Left lobe of liver (tissue), 2 donors: ENCODE measurements around the gene PPARA. TPM values are rescaled to one million over a fixed set of nuclear protein-coding genes. Genes with fewer than 3 reads are reported as not detected.

Source experiments
- ATAC-seq: fragments of 200-7000 bp; cut with Tn5 transposase; one replicate; pipeline ENCODE4 v1.9.1; 2020; ENCODE audit warnings: mild to moderate bottlenecking, moderate library complexity
- DNase-seq: peaks from one replicate; pipeline ENCODE4 v3.0.0-alpha.2; 2020; ENCODE audit warnings: low spot score
- total RNA-seq: library from RNA; stranded (reverse); gene quantifications from one replicate; pipeline ENCODE4 v1.2.1, GENCODE V29; 2021
- donor health status: DM: no; HTN: no; CAD: no; lungs with moderate emphysema.
- donor health status: DM: no; HTN: yes; CAD: no.

PPARA gene
- total RNA-seq, 1 donor from 2014 or later: 122 TPM

- DNase-seq (no peak), ATAC-seq (peak; percentile 17)
Measured at GRCh38 chr22:46287873-46288751, 137.8 kb downstream of the PPARA start.

- ATAC-seq: no peak
- no peak for DNase-seq
Measured at GRCh38 chr22:46288846-46289243, 138.5 kb downstream of the PPARA start.

GRCh38 chr22:46289244-46289891 lies 139.0 kb downstream of the PPARA start:
- DNase-seq: no peak
- ATAC-seq: peak; percentile 3

- no peak for DNase-seq
- no peak for ATAC-seq
Measured at GRCh38 chr22:46290121-46290842, 140.0 kb downstream of the PPARA start.

GRCh38 chr22:46290843-46291785 lies 140.8 kb downstream of the PPARA start:
- DNase-seq (no peak), ATAC-seq (no peak)

- DNase-seq (no peak), ATAC-seq (no peak)
Measured at GRCh38 chr22:46292173-46292572, 141.8 kb downstream of the PPARA start.

- DNase-seq (no peak), ATAC-seq (no peak)
Measured at GRCh38 chr22:46292732-46293131, 142.4 kb downstream of the PPARA start.

Other genes starting within 250 kb of the PPARA start
- gene WNT7B, start 173.4 kb upstream of the PPARA start, total RNA-seq: 0.08 TPM
- gene CDPF1, start 99.8 kb downstream of the PPARA start, total RNA-seq: 5.1 TPM
- 0.05 TPM for gene PKDREJ, start 112.8 kb downstream of the PPARA start, total RNA-seq
- gene TTC38, start 117.5 kb downstream of the PPARA start, total RNA-seq: 189 TPM
- 0.63 TPM for gene GTSE1, start 146.3 kb downstream of the PPARA start, total RNA-seq
- 23.6 TPM for gene TRMU, start 185.2 kb downstream of the PPARA start, total RNA-seq